Gastrocnemius medialis (tissue), 4 donors: Measurements from ENCODE around the gene GRID1.

Experiments
- POLR2A ChIP-seq, 2 donors: fragments of 450-650 bp; IDR thresholded peaks; one replicate each; pipeline ENCODE4 v1.6.1; 2017; ENCODE audit warnings: antibody characterized with exemption in 2 of 2, mild to moderate bottlenecking in 2 of 2, moderate library complexity in 2 of 2
- TF ChIP-seq, protein P1 (sequence below), 5 experiments: fragments of 450-650 bp in 3 of 5; fragments of 200-600 bp in 2 of 5; sonication (generic) in 2 of 5; IDR thresholded peaks in 4 of 5; conservative IDR thresholded peaks in 1 of 5; 1 replicate in 4 of 5; 2 replicates in 1 of 5; pipeline ENCODE4 v1.5.1; 2016 to 2019; ENCODE audit warnings: antibody characterized with exemption in 5 of 5, mild to moderate bottlenecking in 3 of 5, moderate library complexity in 3 of 5

DNA sequence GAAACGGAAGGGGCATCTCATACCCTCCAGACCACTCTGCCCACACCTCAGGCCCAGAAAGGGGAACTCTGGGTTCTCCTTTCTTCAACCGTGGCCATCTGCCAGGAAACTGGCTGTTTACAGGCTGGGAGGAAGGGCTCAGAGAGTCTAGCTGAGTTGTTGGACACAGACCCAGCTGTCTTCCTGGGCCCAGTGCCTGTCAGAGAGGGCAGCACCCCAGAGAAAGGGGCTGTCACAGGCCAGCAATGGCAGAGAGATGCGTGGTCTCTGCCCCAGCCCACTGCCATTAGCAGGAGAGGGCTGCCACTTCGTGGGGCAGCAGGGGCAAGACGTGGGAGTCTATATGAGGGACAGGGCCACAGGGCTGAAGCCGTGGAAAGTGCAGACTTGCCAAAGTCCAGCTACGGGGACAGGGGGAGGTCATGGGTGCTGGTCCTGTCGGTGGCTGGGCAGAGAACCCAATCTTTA, 11.0 kb downstream of the GRID1 start:
- no peak for TF ChIP-seq POLR2A (IDR thresholded peaks at IDR 0.05)
- TF ChIP-seq, protein P1, sequence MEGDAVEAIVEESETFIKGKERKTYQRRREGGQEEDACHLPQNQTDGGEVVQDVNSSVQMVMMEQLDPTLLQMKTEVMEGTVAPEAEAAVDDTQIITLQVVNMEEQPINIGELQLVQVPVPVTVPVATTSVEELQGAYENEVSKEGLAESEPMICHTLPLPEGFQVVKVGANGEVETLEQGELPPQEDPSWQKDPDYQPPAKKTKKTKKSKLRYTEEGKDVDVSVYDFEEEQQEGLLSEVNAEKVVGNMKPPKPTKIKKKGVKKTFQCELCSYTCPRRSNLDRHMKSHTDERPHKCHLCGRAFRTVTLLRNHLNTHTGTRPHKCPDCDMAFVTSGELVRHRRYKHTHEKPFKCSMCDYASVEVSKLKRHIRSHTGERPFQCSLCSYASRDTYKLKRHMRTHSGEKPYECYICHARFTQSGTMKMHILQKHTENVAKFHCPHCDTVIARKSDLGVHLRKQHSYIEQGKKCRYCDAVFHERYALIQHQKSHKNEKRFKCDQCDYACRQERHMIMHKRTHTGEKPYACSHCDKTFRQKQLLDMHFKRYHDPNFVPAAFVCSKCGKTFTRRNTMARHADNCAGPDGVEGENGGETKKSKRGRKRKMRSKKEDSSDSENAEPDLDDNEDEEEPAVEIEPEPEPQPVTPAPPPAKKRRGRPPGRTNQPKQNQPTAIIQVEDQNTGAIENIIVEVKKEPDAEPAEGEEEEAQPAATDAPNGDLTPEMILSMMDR (IDR thresholded peaks at IDR 0.05 in 4 of 5, conservative IDR thresholded peaks at IDR 0.05 in 1 of 5), result no peak
